ENCODE measurements around the gene DLL4. TPM values are rescaled to one million over a fixed set of nuclear protein-coding genes. Genes with fewer than 3 reads are reported as not detected.

Gene DLL4
- 1 to 10 TPM; 5.8 to 8.3 (median 6.7) TPM for polyA plus RNA-seq (ENCODE audit: insufficient read length in 4 of 4)

DNA sequence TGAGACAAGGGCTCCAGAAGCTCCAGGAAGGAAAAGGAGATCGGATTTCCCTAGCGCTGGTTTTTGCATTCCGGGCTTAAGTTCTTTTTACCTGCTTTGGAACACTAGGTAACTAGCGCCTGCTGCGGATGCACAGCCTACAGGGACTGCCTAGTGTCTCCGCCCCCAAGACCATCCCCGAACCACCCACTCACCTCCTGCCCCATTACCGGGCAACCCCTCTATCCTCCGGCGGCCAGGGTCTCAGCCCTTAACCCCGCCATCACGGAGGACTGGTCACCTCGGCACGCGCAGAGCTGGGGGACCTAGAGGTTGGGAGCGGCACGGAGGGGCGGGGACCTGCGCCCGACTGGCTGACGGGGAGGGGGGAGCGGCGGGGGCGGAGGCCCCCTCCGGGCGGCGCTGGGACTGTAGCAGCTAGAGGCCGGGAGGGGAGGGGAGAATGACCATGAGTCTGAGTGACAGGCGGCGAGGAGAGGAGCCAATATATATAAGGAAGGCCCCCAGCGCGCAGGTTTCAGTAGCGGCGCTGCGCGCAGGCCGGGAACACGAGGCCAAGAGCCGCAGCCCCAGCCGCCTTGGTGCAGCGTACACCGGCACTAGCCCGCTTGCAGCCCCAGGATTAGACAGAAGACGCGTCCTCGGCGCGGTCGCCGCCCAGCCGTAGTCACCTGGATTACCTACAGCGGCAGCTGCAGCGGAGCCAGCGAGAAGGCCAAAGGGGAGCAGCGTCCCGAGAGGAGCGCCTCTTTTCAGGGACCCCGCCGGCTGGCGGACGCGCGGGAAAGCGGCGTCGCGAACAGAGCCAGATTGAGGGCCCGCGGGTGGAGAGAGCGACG lies at the start of gene DLL4:
TSS of gene DLL4 (plus strand) at position 520 of the 839 bp plus-strand sequence. CDS start 329 bp downstream, outside the sequence.
- no peak for DNase-seq (ENCODE audit: low read depth in 4 of 4, low spot score in 3 of 4)

DNA sequence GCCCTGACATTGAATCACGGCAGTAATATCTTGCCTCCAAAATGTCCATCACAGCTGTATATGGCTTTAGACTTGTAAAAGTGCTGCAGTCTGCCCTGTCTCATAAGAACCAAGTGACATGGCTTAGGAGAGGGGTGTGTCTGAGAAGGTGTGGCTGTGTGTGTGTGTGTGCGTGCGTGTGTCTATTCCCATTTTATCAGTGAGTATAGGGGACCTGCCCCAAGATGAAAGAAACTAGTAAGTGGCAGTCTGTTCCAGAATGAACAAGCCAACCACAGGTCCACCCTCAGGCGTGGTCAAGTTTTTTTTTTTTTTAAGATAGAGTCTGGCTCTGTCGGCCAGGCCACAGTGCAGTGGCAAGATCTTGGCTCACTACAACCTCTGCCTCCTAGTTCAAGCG lies 49.5 kb upstream of the DLL4 start:
- DNase-seq (ENCODE audit: low read depth in 4 of 4, low spot score in 3 of 4): no peak

- no peak for DNase-seq (ENCODE audit: low read depth in 4 of 4, low spot score in 3 of 4)
These were observed 47.8 kb upstream of the DLL4 start for GRCh38 chr15:40881351-40881750.

DNA sequence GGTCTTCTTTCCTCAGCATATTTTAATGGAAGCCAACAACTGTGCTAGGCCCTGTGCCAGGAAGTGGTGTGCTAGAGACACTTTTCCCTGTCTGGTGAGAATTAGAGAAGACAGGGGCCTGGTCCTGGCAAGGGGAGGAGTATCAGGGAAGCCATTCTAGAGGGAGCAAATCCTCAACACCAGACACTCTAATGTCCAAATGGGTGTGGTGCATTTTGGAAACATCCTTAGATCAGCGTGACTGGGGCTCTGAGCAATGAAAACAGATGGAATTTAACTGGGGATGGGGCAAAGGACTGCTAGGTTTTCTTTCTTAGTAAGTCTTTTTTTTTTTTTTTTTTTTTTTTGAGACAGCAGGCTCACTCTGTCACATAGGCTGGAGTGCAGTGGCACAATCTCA lies 42.6 kb upstream of the DLL4 start:
- no peak for DNase-seq (ENCODE audit: low read depth in 4 of 4, low spot score in 3 of 4)

GRCh38 chr15:40889112-40889511 lies 40.0 kb upstream of the DLL4 start:
- no peak for DNase-seq (ENCODE audit: low read depth in 4 of 4, low spot score in 3 of 4)

DNA sequence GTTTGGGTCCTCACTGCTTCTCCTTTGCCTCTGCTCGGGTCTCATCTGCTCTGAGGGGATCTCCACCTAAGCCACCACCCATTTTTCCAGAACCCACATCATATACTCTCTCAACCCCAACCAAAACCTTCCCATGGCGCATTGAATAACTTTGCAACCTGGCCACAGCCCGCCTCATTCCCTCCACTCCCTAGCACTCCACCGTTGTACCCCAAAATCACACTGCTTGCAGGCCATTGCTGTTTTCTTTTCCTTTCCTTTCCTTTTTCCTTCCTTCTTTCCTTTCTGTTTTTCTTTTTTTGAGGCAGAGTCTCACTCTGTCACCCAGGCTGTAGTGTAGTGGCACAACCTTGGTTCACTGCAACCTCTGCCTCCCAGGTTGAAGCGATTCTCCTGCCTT lies 38.0 kb upstream of the DLL4 start:
- no peak for DNase-seq (ENCODE audit: low read depth in 4 of 4, low spot score in 3 of 4)

DNA sequence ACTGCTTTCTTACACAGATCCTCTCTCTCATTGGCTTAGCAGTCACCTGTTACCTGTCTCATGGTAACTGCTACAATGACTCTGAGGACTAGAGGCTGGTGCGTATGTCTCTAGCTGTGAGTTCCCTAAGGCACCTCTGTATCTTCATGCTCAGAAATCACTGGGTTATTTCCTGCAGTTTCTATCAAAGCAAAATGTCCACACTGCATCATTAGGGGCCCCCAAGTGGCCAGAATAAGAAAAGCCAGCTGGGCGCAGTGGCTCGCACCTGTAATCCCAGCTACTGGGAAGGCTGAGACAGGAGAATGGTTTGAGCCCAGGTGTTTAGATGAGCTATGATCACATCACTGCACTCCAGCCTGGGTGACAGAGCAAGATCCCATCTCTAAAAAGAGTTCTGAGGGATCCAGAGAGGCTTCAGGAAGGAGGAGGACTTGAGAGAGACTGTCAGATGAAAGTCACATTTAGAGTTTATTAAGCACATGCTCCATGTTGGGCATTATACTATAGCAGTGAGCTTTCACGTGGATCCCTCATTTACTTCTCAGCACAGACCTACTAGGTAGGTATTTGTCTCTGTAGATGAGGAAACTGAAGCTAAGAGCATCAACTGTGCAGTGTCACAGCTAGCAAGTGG lies 37.2 kb upstream of the DLL4 start:
- no peak for DNase-seq (ENCODE audit: low read depth in 4 of 4, low spot score in 3 of 4)

DNA sequence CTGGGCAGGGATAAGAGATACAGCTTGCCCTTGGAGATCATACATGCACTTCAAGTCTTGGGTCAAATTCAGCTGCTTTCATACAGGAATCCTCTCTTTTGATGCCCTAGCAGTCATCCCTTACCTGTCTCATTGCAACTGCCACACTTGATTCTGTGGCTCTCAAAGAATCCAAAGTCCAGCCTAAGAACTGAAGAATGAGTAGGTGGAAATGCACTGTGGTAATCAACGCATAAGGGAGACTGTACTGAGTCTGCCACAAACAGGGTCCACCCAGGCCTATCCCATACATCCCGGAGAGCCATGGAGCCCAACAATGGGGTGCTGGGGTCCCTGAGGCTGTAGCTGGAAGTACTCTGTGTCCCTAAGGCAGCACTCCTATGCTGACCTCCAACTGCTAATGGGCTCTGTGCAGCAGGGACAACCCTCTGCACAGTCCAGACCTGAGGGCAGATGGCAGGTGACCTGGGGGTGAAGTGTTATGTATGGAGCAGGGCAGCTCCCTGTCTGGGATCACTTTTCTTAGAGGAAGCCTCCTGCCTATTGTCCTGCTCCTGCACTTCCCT lies 36.6 kb upstream of the DLL4 start:
- DNase-seq (ENCODE audit: low read depth in 4 of 4, low spot score in 3 of 4): no peak

DNA sequence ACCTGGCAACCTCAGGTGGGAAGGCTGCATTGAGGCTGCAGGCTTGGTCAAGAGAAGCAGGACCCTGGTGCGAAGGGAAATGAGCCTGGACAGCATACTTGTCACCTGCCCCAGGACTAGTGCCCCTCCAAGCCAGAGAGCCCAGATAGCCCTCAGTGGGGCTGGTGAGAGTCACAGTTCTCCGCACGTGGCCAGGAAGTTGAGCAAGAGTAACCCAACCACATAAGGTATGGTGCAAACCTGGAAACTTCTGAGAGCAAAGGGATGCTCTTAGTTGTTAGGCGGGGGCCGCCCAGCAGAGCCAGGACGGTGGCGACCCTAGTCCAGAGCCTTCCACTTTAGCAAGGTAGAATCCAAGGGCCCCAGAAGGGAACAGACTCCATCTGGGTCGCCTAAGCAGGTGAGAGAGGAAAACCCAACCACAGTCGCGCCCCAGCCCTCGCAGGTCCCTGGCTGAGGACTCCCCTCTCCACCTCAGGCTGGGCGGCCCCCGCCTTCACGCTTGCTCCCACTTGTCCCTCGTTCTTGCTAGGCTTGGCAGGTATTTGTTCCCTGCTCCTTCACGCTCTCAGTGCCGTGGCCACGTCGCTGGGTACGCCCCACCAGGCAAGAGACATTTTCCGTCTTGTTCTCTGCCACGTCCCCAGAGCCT lies 36.0 kb upstream of the DLL4 start:
- DNase-seq (ENCODE audit: low read depth in 4 of 4, low spot score in 3 of 4): no peak

- DNase-seq (ENCODE audit: low read depth in 4 of 4, low spot score in 3 of 4): peak; percentile 90 to 95 (median 94)
These were observed 35.1 kb upstream of the DLL4 start, which contains the start of gene VPS18 for GRCh38 chr15:40893733-40894680. VPS18 (plus strand) TSS chr15:40894450; CDS start chr15:40894769, 319 bp downstream.

GRCh38 chr15:40894681-40895448 lies 34.3 kb upstream of the DLL4 start:
- DNase-seq (ENCODE audit: low read depth in 4 of 4, low spot score in 3 of 4): no peak

DNA sequence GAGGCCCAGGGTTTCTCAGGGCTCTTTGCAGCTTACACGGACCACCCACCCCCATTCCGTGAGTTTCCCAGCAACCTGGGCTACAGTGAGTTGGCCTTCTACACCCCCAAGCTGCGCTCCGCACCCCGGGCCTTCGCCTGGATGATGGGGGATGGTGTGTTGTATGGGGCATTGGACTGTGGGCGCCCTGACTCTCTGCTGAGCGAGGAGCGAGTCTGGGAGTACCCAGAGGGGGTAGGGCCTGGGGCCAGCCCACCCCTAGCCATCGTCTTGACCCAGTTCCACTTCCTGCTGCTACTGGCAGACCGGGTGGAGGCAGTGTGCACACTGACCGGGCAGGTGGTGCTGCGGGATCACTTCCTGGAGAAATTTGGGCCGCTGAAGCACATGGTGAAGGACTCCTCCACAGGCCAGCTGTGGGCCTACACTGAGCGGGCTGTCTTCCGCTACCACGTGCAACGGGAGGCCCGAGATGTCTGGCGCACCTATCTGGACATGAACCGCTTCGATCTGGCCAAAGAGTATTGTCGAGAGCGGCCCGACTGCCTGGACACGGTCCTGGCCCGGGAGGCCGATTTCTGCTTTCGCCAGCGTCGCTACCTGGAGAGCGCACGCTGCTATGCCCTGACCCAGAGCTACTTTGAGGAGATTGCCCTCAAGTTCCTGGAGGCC lies 29.5 kb upstream of the DLL4 start:
- DNase-seq (ENCODE audit: low read depth in 4 of 4, low spot score in 3 of 4): no peak

DNA sequence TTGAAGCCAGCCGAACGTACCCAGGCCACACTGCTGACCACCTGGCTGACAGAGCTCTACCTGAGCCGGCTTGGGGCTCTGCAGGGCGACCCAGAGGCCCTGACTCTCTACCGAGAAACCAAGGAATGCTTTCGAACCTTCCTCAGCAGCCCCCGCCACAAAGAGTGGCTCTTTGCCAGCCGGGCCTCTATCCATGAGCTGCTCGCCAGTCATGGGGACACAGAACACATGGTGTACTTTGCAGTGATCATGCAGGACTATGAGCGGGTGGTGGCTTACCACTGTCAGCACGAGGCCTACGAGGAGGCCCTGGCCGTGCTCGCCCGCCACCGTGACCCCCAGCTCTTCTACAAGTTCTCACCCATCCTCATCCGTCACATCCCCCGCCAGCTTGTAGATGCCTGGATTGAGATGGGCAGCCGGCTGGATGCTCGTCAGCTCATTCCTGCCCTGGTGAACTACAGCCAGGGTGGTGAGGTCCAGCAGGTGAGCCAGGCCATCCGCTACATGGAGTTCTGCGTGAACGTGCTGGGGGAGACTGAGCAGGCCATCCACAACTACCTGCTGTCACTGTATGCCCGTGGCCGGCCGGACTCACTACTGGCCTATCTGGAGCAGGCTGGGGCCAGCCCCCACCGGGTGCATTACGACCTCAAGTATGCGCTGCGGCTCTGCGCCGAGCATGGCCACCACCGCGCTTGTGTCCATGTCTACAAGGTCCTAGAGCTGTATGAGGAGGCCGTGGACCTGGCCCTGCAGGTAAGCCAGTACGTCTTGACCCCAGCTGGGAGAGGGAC lies 28.7 kb upstream of the DLL4 start:
- no peak for DNase-seq (ENCODE audit: low read depth in 4 of 4, low spot score in 3 of 4)

DNA sequence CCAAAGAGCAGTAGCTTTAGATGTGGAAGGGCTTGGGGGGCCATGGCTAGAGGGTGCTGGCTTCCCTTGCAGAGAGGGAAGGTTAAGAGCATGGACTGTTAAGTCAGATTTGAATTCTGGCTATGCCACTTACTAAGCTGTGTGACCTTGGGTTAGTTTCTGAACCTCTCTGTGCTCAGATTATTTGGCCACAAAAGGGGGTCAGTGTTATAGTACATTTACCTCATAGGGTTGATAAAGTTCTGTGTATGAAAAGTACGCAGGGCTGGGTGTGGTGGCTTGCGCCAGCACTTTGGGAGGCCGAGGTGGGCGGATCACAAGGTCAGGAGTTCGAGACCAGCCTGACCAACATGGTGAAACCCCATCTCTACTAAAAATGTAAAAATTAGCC lies 28.1 kb upstream of the DLL4 start:
- no peak for DNase-seq (ENCODE audit: low read depth in 4 of 4, low spot score in 3 of 4)

DNA sequence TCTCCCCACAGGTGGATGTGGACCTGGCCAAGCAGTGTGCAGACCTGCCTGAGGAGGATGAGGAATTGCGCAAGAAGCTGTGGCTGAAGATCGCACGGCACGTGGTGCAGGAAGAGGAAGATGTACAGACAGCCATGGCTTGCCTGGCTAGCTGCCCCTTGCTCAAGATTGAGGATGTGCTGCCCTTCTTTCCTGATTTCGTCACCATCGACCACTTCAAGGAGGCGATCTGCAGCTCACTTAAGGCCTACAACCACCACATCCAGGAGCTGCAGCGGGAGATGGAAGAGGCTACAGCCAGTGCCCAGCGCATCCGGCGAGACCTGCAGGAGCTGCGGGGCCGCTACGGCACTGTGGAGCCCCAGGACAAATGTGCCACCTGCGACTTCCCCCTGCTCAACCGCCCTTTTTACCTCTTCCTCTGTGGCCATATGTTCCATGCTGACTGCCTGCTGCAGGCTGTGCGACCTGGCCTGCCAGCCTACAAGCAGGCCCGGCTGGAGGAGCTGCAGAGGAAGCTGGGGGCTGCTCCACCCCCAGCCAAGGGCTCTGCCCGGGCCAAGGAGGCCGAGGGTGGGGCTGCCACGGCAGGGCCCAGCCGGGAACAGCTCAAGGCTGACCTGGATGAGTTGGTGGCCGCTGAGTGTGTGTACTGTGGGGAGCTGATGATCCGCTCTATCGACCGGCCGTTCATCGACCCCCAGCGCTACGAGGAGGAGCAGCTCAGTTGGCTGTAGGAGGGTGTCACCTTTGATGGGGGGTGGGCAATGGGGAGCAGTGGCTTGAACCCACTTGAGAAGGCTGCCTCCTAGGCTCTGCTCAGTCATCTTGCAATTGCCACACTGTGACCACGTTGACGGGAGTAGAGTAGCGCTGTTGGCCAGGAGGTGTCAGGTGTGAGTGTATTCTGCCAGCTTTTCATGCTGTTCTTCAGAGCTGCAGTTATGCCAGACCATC lies 26.3 kb upstream of the DLL4 start:
- no peak for DNase-seq (ENCODE audit: low read depth in 4 of 4, low spot score in 3 of 4)

DNA sequence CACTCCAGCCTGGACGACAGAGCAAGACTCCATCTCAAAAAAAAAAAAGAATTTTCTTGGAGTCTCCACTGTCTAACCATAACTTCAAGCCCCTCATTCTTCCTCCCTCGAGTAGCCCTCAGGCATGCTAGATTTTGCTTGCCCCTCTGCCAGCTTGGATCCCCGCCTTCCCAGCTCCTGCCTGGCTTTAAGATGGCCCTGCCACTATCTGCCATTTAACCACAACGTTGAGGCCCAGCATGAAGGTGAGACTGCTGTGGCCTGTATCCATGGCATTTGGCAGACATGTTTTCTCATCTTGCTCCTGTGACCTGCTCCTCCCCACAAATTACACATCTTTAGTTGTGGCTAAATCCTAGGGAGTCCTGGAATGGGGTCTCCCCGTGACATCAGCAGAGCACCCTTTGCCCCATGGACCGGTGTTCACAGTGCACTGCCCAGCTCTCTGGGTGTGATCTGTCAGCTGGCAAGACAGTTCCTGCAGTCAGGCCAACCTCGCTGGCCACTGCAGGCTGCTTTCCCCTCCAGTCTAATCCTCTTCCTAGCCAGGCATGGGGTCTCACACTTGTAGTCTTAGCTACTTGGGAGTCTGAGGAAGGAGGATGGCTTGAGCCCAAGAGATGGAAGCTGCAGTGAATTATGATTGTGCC lies 24.5 kb upstream of the DLL4 start:
- no peak for DNase-seq (ENCODE audit: low read depth in 4 of 4, low spot score in 3 of 4)
